Keratinocyte (primary cell): ENCODE measurements around the gene RFPL1.

Experiments
- CTCF ChIP-seq, 3 experiments: IDR thresholded peaks in 1 of 3; conservative IDR thresholded peaks in 1 of 3; optimal IDR thresholded peaks in 1 of 3; 2 replicates in 2 of 3; 3 replicates in 1 of 3; pipeline versions ENCODE3 to v1.5.1; 2011; ENCODE audit warnings: low read length in 3 of 3, mild to moderate bottlenecking in 3 of 3, moderate library complexity in 2 of 3, control low read depth in 1 of 3, inconsistent platforms in 1 of 3; ENCODE audit not compliant: insufficient read depth in 2 of 3; ENCODE audit errors: extremely low read depth in 1 of 3
- EZH2 ChIP-seq: IDR thresholded peaks from one replicate; pipeline ENCODE4 v1.6.1; 2012; ENCODE audit warnings: inconsistent platforms, mild to moderate bottlenecking, low read length, moderate library complexity

- TF ChIP-seq CTCF (optimal IDR thresholded peaks at IDR 0.05 in 1 of 3, IDR thresholded peaks at IDR 0.05 in 1 of 3, conservative IDR thresholded peaks at IDR 0.05 in 1 of 3; ENCODE audit: extremely low read depth in 1 of 3, insufficient read depth in 2 of 3, low read length in 3 of 3) = no peak
- TF ChIP-seq EZH2 = no peak
Measured at GRCh38 chr22:29451863-29452262, 13.5 kb downstream of the RFPL1 start.
